HepG2 (cell line): ENCODE measurements around the gene ME2. TPM values are rescaled to one million over a fixed set of nuclear protein-coding genes. Genes with fewer than 3 reads are reported as not detected.

Experiments used
- ADNP ChIP-seq: sonication (generic); formaldehyde crosslinking; IDR thresholded peaks from 2 replicates; pipeline ENCODE4 v1.4.0; 2020; ENCODE audit warnings: missing genetic modification reagents
- GABPB1 ChIP-seq: IDR thresholded peaks from 2 replicates; pipeline ENCODE4 v1.6.1; 2016; ENCODE audit warnings: mild to moderate bottlenecking, missing genetic modification reagents, moderate library complexity, missing compliant biosample characterization
- GFI1 ChIP-seq: sonication (generic); formaldehyde crosslinking; IDR thresholded peaks from 2 replicates; pipeline ENCODE4 v1.5.0; 2020; ENCODE audit warnings: missing genetic modification reagents, mild to moderate bottlenecking, borderline replicate concordance
- MATR3 ChIP-seq: sonication (generic); formaldehyde crosslinking; IDR thresholded peaks from 2 replicates; pipeline ENCODE4 v1.4.0; 2020; ENCODE audit warnings: missing genetic modification reagents
- PPARG ChIP-seq: conservative IDR thresholded peaks from 2 replicates; pipeline ENCODE4 v1.6.1; 2016; ENCODE audit warnings: missing biosample characterization, missing genetic modification reagents
- RARG ChIP-seq: sonication (generic); formaldehyde crosslinking; IDR thresholded peaks from 2 replicates; pipeline ENCODE4 v1.4.0; 2020; ENCODE audit warnings: low read depth, mild to moderate bottlenecking, missing genetic modification reagents
- STAT6 ChIP-seq: sonication (generic); formaldehyde crosslinking; IDR thresholded peaks from 2 replicates; pipeline ENCODE4 v1.4.0; 2020; ENCODE audit warnings: missing genetic modification reagents, mild to moderate bottlenecking, borderline replicate concordance
- U2AF2 ChIP-seq: fragments of 200-400 bp; formaldehyde crosslinking; IDR thresholded peaks from 2 replicates; pipeline ENCODE4 v1.6.1; 2017; ENCODE audit warnings: low read depth, mild to moderate bottlenecking, low read length
- ZFY ChIP-seq: sonication (generic); formaldehyde crosslinking; IDR thresholded peaks from 2 replicates; pipeline ENCODE4 v1.4.0; 2020; ENCODE audit warnings: missing genetic modification reagents
- ZMAT3 ChIP-seq: sonication (generic); formaldehyde crosslinking; conservative IDR thresholded peaks from 2 replicates; pipeline ENCODE4 v1.7.0; 2021; ENCODE audit warnings: missing genetic modification reagents
- ZNF280B ChIP-seq: sonication (generic); formaldehyde crosslinking; IDR thresholded peaks from 2 replicates; pipeline ENCODE4 v1.5.0; 2020; ENCODE audit warnings: missing genetic modification reagents, mild to moderate bottlenecking, borderline replicate concordance
- ZNF607 ChIP-seq: sonication (generic); formaldehyde crosslinking; IDR thresholded peaks from 2 replicates; pipeline ENCODE4 v1.5.1; 2020; ENCODE audit warnings: missing genetic modification reagents, mild to moderate bottlenecking, borderline replicate concordance
- ZNF776 ChIP-seq: sonication (generic); formaldehyde crosslinking; IDR thresholded peaks from 2 replicates; pipeline ENCODE4 v1.4.0; 2020; ENCODE audit warnings: mild to moderate bottlenecking, missing genetic modification reagents
- ZZZ3 ChIP-seq: sonication (generic); formaldehyde crosslinking; IDR thresholded peaks from 2 replicates; pipeline ENCODE4 v1.4.0; 2020; ENCODE audit warnings: missing genetic modification reagents, mild to moderate bottlenecking, borderline replicate concordance
- polyA plus RNA-seq, 8 experiments: library from polyadenylated mRNA; depleted of rRNA in 3 of 8; stranded (reverse) in 7 of 8; unstranded in 1 of 8; fragments of >200 nt; fragmentation: Illumina TruSeq in 4 of 8; extraction: Trizol in 4 of 8; gene quantifications; 2 replicates each; pipeline versions ENCODE4 v1.2.1 to v1.2.3, GENCODE V29; 2011 to 2016; ENCODE audit warnings: low read depth in 4 of 8, missing spikeins in 1 of 8, mixed read lengths in 1 of 8; ENCODE audit not compliant: insufficient read depth in 1 of 8
- total RNA-seq, 5 experiments: library from RNA; depleted of rRNA; stranded (reverse); fragments of >200 nt; fragmentation: Illumina TruSeq; extraction: Trizol; gene quantifications; 2 replicates each; pipeline ENCODE4 v1.2.3, GENCODE V29; 2016; ENCODE audit warnings: low read depth in 1 of 5
- TF ChIP-seq, protein P1 (sequence below): sonication (generic); formaldehyde crosslinking; IDR thresholded peaks from 2 replicates; pipeline ENCODE4 v1.4.0; 2020; ENCODE audit warnings: mild to moderate bottlenecking, missing genetic modification reagents
- TF ChIP-seq, protein P2 (sequence below): sonication (generic); formaldehyde crosslinking; IDR thresholded peaks from 2 replicates; pipeline ENCODE4 v1.4.0; 2020; ENCODE audit warnings: missing genetic modification reagents

Gene ME2
- total and polyA plus RNA-seq, 2 of the 13 experiments (the other 11 are each of a cell fraction or from before 2014, with no cell fraction given) = 17.3 to 20.6 TPM

DNA sequence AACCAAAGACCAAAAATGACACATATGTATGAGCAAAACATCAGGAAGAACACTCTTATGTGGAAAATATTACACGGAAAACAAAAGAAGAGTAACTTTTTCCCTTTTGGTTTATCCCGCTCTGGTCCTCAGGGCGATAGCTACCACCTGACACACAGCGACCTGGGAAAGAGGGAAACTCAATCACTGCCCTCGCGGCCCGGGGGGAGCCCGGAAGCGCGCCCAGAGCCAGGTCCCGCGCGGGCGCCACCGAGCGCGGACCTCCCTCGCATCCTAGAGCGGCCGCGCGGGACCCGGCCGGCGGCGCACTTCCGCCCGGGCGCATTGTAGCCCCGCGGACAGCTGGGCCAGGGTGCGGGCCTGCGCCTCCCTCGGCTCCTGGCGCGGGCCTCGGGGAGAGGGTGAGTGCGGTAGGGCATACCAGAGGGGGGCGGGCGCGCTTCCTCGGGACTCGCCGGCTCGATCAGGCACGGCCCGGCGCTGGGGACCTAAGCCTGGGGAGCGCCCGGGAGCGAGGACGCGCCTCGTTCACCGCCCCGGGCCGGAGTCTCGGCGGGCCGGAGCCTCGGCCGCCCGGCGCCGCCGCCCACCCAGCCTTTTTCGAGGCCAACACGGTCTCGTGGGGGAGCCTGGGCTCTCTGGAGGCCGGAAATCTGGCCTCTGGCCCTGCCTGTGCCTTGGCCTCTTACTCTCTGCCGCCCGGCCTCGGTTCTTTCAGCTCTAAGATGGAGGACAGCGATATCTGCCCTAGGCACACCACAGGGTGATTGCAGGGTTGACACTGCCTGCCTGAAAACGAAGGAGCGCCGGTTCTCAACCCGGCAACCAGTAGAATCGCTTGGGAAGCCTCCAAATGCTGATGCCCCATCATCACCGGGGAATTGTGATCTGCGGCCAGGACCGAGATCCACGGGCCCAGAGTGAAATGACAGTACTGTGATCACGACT, 89.1 kb downstream of the ME2 start, which contains the start of gene ELAC1 (continued):
- TF ChIP-seq ZZZ3 (CRISPR knock-in tag) (peak; percentile 35; the same call in 1 of the 2 replicates), PPARG (CRISPR knock-in tag) (no peak), STAT6 (no peak), ADNP (CRISPR knock-in tag) (no peak), MATR3 (CRISPR knock-in tag) (no peak), RARG (CRISPR knock-in tag) (0 out of 2 replicates have a peak, but pooled peaks have one; percentile 52), ZMAT3 (CRISPR knock-in tag) (peak; percentile 95), ZNF280B (CRISPR knock-in tag) (no peak), ZNF607 (CRISPR knock-in tag) (peak; percentile 46; the same call in 1 of the 2 replicates), ZFY (CRISPR knock-in tag) (peak; percentile 100), U2AF2 (no peak), GABPB1 (CRISPR knock-in tag) (peak; percentile 93), GFI1 (CRISPR knock-in tag) (peak; percentile 93), ZNF776 (CRISPR knock-in tag) (no peak; the same call in 1 of the 2 replicates)
- TF ChIP-seq, protein P1, sequence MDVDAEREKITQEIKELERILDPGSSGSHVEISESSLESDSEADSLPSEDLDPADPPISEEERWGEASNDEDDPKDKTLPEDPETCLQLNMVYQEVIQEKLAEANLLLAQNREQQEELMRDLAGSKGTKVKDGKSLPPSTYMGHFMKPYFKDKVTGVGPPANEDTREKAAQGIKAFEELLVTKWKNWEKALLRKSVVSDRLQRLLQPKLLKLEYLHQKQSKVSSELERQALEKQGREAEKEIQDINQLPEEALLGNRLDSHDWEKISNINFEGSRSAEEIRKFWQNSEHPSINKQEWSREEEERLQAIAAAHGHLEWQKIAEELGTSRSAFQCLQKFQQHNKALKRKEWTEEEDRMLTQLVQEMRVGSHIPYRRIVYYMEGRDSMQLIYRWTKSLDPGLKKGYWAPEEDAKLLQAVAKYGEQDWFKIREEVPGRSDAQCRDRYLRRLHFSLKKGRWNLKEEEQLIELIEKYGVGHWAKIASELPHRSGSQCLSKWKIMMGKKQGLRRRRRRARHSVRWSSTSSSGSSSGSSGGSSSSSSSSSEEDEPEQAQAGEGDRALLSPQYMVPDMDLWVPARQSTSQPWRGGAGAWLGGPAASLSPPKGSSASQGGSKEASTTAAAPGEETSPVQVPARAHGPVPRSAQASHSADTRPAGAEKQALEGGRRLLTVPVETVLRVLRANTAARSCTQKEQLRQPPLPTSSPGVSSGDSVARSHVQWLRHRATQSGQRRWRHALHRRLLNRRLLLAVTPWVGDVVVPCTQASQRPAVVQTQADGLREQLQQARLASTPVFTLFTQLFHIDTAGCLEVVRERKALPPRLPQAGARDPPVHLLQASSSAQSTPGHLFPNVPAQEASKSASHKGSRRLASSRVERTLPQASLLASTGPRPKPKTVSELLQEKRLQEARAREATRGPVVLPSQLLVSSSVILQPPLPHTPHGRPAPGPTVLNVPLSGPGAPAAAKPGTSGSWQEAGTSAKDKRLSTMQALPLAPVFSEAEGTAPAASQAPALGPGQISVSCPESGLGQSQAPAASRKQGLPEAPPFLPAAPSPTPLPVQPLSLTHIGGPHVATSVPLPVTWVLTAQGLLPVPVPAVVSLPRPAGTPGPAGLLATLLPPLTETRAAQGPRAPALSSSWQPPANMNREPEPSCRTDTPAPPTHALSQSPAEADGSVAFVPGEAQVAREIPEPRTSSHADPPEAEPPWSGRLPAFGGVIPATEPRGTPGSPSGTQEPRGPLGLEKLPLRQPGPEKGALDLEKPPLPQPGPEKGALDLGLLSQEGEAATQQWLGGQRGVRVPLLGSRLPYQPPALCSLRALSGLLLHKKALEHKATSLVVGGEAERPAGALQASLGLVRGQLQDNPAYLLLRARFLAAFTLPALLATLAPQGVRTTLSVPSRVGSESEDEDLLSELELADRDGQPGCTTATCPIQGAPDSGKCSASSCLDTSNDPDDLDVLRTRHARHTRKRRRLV = no peak
- TF ChIP-seq, protein P2, sequence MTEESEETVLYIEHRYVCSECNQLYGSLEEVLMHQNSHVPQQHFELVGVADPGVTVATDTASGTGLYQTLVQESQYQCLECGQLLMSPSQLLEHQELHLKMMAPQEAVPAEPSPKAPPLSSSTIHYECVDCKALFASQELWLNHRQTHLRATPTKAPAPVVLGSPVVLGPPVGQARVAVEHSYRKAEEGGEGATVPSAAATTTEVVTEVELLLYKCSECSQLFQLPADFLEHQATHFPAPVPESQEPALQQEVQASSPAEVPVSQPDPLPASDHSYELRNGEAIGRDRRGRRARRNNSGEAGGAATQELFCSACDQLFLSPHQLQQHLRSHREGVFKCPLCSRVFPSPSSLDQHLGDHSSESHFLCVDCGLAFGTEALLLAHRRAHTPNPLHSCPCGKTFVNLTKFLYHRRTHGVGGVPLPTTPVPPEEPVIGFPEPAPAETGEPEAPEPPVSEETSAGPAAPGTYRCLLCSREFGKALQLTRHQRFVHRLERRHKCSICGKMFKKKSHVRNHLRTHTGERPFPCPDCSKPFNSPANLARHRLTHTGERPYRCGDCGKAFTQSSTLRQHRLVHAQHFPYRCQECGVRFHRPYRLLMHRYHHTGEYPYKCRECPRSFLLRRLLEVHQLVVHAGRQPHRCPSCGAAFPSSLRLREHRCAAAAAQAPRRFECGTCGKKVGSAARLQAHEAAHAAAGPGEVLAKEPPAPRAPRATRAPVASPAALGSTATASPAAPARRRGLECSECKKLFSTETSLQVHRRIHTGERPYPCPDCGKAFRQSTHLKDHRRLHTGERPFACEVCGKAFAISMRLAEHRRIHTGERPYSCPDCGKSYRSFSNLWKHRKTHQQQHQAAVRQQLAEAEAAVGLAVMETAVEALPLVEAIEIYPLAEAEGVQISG (CRISPR knock-in tag) = peak; percentile 100
